ENCODE results near the gene ARHGAP26.

GRCh38 chr5:142763701-142764100 is 6.5 kb upstream of the ARHGAP26 start:
- TF ChIP-seq CTCF (IDR thresholded peaks at IDR 0.05): no peak
- TF ChIP-seq POLR2A (IDR thresholded peaks at IDR 0.05): no peak
